Stimulated activated CD4-positive, alpha-beta T cell treated with anti-CD3 and anti-CD28 coated beads, Interleukin-1b, Interleukin-23, amount 100 ng/mL, for 4 hours (primary cell): ENCODE data around the gene SNRNP25.
A peak's percentile ranks its signal among the peaks of the same experiment; 100 is the strongest.
"Not testable (repeated sequence)": the region's sequence is repeated elsewhere in the genome, so short reads cannot be mapped to it uniquely, and the experiment has no call there.

Experiments
- DNase-seq, 2 donors: peaks; one replicate each; pipeline ENCODE4 v3.0.0-alpha.2; 2020; ENCODE audit warnings: low read depth in 2 of 2

SNRNP25 gene

GRCh38 chr16:53346-54236 is at the start of gene SNRNP25, which contains the start of gene POLR3K:
Gene SNRNP25 (plus strand): TSS chr16:53828. CDS start chr16:54017, 189 bp downstream.
Gene POLR3K (minus strand): TSS chr16:53608. CDS start chr16:53586, 22 bp downstream.
- peak; percentile 95 to 98 for DNase-seq

- DNase-seq, result no peak
Measured at GRCh38 chr16:9903-10665, 43.5 kb upstream of the SNRNP25 start.

DNA sequence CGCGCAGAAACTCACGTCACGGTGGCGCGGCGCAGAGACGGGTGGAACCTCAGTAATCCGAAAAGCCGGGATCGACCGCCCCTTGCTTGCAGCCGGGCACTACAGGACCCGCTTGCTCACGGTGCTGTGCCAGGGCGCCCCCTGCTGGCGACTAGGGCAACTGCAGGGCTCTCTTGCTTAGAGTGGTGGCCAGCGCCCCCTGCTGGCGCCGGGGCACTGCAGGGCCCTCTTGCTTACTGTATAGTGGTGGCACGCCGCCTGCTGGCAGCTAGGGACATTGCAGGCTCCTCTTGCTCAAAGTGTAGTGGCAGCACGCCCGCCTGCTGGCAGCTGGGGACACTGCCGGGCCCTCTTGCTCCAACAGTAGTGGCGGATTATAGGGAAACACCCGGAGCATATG is 42.9 kb upstream of the SNRNP25 start:
- DNase-seq, result peak; percentile 72 to 77

- DNase-seq, result not testable (repeated sequence)
Measured at GRCh38 chr16:17062-17765, 36.4 kb upstream of the SNRNP25 start.

GRCh38 chr16:20886-21285 is 32.7 kb upstream of the SNRNP25 start:
- DNase-seq, result not testable (repeated sequence)

DNA sequence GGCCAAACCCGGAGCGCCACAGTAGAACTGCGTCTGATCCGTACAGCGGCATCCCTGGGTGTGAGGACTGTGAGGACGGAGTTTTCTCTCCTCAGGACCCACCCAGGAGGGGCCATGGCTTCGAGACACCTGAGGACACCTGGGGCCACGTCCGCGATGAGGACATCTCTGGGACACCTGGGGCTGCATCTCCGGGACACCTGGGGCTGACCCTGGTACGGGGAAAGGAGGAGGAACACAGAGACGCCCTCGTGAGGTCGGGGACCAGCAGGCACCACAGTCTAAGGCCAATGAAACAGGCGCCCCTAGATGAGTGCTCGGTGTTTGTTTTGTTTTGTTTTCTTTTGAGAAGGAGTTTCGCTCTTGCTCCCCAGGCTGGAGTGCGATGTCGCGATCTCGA is 29.5 kb upstream of the SNRNP25 start:
- DNase-seq, result not testable (repeated sequence)

GRCh38 chr16:25926-26348 is 27.7 kb upstream of the SNRNP25 start:
- DNase-seq, result not testable (repeated sequence)

DNA sequence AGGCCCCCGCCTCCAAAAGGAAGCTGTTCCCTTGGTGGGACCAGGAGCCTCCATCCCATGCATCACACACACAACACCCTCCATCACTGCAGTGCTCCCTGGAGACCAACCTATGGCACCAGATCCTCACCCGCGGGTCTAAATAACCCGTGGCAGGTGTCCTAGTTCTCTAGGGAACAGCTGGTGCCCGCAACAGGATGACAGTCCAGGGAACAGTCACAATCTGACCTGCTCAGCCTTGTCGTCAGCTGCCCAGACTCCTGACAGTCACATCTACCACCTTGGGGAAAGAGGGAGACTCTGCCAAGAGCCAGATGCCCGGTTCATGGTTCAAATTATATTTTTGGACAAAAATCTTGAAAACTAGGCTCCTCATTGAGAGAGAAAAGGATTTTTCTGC is 23.0 kb upstream of the SNRNP25 start:
- not testable (repeated sequence) for DNase-seq

DNA sequence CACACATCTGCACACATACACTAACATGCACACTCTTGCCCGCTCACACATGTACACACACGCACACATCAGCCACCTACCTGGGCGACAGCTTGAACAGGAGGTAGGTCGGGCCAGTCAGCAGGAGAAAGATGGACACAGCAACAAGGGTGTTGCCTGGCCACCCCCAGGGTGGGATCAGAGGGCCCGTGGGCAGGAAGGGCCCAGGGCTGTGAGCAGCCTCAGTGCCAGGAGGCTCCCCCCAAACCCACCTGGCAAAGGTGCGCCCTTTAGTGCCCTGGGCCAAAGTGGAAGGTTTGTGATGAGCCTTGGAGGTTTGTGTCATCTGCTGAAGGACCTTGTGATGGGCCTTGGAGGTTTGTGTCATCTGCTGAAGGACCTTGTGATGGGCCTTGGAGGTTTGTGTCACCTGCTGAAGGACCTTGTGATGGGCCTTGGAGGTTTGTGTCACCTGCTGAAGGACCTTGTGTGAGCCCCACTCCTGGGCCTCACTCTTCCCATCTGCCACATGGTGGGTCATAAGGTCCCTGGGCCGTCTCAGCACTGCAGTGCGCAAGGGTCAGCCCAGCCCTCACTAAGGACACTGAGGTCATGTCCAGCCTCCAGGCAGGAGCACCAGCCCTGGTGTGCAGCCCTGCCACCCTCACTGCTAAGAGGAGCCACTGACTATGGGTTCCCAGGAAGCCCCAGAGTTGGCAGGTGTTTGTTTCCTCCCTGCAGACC is 20.3 kb upstream of the SNRNP25 start:
- DNase-seq, result not testable (repeated sequence)

DNA sequence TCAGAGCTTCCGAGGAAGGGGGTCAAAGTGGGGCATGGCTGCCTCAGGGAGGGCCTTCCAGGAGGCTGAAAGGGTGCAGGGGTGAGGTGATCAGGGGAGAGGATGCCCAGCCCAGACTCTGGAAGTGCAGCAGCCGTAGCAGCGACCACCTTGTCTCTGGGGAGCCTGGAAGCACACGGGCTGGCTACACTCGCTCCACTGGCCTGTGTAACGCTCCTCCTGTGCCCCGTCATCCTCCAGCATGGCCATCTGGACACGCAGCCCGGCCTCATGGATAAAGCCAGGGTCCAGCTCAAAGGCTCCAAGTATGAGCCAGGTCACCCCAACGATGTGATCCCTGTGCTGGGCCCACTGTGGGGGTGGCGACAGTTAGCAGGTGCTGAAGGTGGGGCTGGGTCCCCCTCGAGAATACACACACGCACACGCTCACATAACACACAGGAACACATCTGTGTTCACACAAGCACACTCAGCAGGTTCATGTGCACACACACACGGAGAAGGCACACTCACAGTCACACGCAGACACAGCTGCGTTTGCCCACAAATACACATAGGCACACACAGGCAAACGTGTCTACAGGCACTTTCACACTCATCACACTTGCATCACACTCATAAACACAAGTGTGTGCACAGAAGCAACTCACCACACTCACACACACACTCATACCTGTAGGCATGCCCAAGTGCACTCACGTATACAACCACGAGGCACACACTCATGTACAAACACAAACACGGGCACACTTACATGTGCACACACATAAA is 19.6 kb upstream of the SNRNP25 start:
- no peak for DNase-seq

DNA sequence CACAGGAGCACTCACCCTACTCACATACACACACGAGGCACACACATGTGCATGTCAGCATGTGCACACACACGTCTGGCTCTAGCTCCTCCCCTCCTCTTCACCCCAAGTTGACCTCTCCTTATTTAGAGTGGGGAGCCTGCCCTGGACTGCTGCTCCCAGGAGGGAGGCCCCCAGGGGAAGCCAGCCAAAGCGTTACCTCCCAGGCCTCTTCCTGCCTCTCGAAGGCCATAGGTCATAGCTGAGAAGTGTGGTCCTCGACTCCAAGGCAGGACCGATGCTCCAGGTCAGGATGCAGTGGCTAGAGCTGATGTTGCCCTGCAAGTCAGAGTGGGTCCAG is 19.0 kb upstream of the SNRNP25 start:
- DNase-seq, result no peak

GRCh38 chr16:35011-35677 is 18.5 kb upstream of the SNRNP25 start:
- DNase-seq, result no peak

- no peak for DNase-seq
Measured at GRCh38 chr16:35678-36305, 17.8 kb upstream of the SNRNP25 start.

DNA sequence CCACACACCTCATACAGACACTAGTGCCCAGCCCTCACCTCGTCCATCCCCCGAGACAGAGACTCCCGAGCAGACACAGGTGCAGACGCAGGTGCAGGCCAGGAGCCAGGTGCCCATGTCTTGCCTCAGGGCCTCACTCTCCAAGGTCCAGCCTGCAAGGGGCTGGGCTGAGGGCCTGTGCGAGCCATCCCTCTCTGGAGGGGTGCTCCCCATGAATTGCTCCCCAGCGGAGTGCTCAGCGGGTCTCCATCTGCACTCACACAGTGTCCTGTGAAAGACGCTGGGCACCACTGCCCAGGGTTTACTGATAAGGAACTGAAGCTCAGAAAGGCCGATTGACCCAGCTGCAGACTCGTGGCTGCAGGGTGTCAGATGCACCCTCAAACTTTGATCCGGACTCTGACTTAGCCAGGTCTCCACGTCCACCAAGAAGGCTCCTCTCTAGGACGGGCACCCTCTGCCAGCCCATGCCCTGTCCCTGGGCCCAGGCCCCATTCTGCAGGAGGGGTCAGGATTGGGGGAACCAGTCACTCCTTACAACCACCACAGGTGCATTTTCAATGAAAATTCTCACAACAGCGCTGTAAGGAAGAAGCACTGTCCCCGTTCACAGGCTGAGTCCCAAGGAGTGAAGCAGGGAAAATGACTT is 17.2 kb upstream of the SNRNP25 start:
- DNase-seq, result no peak

- no peak for DNase-seq
Measured at GRCh38 chr16:37511-37910, 16.1 kb upstream of the SNRNP25 start.

DNA sequence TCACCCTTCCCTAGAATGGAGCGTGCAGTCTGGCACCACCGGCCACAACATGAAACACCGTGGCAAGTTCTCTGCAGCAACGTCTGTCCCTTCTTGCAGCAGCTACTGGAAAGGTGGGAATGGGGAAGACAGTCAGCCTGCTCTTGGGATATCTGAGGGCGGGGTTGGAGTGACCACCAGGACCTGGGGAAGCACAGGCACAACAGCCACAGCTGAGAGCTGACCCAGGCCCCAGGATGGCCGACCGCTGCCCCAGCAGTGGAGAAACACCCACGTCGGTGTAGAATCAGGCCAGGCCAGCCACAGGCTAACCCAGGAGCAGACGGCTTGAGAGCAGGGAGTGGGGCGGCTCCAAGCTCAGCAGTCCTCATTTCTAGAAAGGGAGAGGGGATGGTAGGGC is 15.4 kb upstream of the SNRNP25 start:
- DNase-seq, result not testable (repeated sequence)

DNA sequence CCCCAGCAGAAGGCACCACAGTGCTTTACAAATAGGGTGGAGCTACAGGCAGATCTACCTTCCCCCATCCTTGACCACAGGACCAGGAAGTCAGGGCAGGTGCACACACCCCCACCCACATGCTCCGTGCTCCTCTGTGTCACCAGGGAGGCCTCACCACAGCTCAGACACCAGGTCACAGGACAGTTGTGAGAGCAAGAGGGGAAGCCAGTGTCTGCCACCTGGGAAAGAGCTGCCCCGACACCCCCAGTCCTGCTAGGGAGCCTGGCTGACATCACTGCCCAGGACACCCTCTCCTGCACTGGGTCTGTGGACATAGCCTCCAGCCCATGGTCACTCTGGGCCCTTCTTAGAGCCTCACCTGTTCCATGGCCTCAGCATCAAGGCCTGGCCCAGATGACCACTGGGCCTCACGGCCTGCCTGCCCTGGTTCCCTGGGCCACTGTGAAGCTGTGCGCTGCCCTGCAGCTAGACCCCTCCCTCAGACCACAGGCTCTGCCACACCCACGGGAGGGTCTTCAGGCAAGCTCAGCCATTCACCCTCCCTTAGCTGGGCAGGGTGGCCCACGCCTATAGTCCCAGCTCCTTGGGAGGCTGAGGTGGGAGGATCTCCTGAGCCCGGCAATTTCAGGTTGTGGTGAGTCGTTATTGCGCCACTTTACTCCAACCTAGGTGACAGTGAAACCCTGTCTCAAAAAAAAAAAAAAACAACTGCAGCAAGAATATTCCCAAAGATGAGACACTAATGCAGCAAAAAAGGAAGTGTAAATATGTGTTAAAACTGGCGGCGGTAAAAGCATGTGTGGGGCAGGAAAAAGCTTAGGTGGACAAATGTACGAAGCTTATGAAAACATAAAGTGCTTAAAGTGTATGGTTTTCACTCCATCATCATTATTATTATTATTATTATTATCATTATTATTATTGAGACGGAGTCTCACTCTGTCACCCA is 14.4 kb upstream of the SNRNP25 start:
- DNase-seq, result no peak
